Retinal pigment epithelial cell (primary cell): ENCODE results near the gene CCNE1.

Experiments used
- DNase-seq: peaks from one replicate; pipeline ENCODE4 v3.0.0-alpha.2; 2010; ENCODE audit warnings: low read depth
- H3K4me3 ChIP-seq: 2 replicates; pipeline ENCODE4 v1.5.1; 2011; ENCODE audit warnings: mild to moderate bottlenecking, low read length, control low read depth, moderate library complexity
- TF ChIP-seq, protein P1 (sequence below): conservative IDR thresholded peaks from 2 replicates; pipeline ENCODE4 v1.5.1; 2011; ENCODE audit warnings: low read depth, low read length, control low read depth, inconsistent platforms

The CCNE1 gene

DNA sequence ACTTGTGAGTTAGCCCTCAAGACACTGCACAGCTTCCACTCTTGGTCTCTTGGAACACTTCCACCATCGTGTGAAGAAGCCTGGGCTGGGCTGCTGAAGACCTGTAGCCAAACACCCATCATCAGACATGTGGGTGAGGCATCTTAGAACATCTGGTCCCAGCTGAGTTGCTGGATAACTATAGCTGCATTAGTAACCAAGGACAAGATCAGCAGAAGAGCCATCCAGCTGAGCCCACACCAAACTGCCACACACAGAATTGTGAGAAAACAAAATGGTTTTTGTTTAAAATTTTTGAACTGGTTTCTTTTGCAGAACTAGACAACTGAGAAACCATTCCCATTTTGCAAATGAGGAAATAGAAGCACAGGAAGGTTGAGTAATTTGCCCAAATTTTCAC lies 56.2 kb downstream of the CCNE1 start:
- DNase-seq: no peak
- TF ChIP-seq, protein P1, sequence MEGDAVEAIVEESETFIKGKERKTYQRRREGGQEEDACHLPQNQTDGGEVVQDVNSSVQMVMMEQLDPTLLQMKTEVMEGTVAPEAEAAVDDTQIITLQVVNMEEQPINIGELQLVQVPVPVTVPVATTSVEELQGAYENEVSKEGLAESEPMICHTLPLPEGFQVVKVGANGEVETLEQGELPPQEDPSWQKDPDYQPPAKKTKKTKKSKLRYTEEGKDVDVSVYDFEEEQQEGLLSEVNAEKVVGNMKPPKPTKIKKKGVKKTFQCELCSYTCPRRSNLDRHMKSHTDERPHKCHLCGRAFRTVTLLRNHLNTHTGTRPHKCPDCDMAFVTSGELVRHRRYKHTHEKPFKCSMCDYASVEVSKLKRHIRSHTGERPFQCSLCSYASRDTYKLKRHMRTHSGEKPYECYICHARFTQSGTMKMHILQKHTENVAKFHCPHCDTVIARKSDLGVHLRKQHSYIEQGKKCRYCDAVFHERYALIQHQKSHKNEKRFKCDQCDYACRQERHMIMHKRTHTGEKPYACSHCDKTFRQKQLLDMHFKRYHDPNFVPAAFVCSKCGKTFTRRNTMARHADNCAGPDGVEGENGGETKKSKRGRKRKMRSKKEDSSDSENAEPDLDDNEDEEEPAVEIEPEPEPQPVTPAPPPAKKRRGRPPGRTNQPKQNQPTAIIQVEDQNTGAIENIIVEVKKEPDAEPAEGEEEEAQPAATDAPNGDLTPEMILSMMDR: no peak
- H3K4me3 ChIP-seq: no peak overlapping the region

DNA sequence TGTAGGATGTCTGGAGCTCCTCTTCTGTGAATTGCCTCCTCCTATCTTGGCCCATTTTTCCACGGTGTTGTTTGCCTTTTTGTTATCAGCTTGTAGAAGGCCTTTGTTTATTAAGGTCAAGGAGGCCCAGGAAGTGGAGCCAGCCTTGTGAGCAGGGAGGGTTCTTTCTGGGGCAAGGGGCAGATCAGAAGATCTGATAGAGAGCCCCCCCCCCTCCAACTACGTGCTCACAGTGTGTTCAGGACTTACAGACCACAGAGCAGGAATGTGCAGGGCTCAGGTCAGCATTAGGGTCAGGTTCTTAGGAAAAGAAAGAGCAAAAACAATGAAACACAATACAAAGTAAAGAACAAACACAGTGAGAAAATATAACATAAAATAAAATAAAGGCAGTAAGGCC lies 59.4 kb downstream of the CCNE1 start:
- no peak overlapping the region for H3K4me3 ChIP-seq
- DNase-seq: no peak

DNA sequence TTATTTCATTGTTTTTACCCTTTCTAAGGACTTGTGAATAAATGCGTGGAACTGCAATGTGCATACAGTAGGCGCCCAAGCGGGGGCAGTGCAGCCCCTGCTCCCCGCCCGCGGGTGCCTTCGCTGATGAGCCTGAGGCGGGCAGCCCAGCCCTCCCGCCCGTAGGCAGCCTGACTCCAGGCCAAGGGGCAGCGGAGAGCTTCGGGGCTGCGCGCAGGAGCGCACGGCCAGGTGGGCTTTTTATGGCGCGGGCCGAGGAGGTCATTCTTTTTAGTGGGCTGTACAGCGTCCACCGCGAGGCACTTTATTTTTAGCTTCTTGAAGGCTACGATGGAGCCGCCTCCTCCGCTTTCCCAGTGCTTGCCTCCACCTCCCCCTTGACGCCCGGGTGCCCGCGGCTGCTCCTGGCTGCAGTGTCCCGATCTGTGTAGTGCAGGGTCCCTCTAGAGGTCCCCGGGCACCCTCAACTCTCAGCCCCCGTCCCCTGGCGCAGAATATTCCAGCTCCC lies 60.5 kb downstream of the CCNE1 start:
- DNase-seq: no peak
- no peak overlapping the region for H3K4me3 ChIP-seq

More for the DNA sequence above, 59.4 kb downstream of the CCNE1 start:
- TF ChIP-seq, protein P1: no peak

DNA sequence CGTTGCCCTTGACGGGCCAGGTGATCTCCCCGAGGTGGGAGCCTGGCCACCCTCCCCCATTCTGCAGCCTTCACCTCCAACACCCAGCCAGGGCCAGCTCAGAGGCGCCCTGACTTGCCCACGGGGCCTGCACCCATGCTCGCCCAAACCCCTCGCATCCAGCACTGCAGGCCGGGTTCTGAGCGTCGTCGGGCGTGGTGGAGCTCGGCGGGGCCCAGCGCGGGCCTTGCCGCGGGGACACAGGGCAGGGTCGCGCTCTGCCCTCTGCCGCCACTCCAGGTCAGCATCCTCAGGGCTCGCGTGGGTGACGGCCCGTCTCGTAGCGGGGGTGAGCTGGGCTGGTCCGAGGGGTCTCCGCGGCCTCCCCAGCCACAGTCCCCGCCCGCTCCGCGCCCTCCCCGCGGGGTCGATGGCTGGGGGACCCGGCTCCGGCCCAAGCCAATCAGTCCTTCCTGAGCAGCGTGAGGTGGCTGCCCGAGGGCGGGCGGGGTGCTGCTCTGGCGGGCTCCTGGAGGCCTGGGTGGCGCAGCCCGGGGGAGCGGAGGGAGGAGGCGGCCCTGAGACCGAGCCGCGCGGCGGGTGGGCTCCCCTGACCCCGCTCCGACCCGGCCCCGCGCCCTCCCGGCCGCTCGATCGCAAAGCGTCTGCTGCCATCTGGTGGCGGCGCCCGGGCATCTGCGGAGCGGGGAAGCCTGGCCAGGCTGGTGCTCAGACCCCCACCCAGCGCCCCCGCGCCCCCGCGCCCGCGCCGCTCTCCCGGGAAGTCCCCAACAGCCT lies 61.4 kb downstream of the CCNE1 start:
- no peak for DNase-seq
- peak overlapping the region; percentile 19 for H3K4me3 ChIP-seq
- TF ChIP-seq, protein P1: peak; percentile 56

More for the DNA sequence above, 60.5 kb downstream of the CCNE1 start:
- TF ChIP-seq, protein P1: peak; percentile 25
